ENCODE data around the gene ZNF213. TPM values are rescaled to one million over a fixed set of nuclear protein-coding genes. Genes with fewer than 3 reads are reported as not detected.

The ZNF213 gene
- total and polyA plus RNA-seq, 4 donors: 7.8 to 13.1 (median 11.5) TPM

DNA sequence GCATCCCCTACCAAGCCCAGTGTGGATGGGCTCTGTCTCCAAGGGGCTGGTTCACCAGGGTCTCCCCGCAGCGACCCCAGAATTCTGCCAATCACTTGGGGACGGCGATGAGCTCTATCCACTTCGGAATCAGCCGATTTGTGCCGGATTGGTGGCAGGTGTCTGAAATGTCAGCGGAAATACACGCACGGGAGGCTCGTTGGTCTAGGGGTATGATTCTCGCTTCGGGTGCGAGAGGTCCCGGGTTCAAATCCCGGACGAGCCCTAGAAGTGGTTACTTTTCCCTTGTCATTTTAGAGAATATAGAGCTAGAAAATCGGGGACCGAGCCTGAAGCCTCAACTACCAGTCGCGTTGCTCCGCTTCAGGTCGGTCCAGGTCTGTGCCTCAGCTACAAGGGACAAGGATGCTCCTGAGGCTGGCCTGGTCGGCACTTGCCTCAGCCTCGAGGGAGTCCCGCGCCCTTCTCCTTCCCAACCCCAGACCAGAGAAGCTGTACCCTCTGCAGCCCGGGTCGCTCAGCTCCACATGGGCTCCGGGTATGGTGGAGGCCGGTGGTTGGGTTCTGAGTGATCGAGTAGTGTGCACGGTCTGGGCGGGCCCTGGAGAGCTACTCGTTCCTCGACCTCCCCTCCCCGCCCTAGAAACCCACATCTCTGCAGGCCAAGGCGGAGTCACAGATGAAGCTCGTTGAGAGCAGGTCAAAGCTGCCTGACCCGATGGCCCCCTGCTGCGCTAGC is 37.2 kb downstream of the ZNF213 start:
- Histone ChIP-seq H3K27ac (ENCODE audit: low read depth in 1 of 2, low read length in 1 of 2) (no peak overlapping the region), H3K4me1 (ENCODE audit: control insufficient read depth in 5 of 5, insufficient read depth in 5 of 5, low read length in 5 of 5) (peaks cover 0 to 6% (median 0%) of the 10 kb centered on the region in 5 donors), H3K27me3 (ENCODE audit: control insufficient read depth in 3 of 3, insufficient read depth in 3 of 3, low read length in 2 of 3) (peaks cover 0 to 89% (median 86%) of the 10 kb centered on the region in 3 donors), H3K9me3 (ENCODE audit: control insufficient read depth in 4 of 4, insufficient read depth in 3 of 4, low read length in 3 of 4) (peaks cover 0 to 4% (median 0%) of the 10 kb centered on the region in 4 donors), H3K9ac (ENCODE audit: insufficient read depth in 1 of 2, low read length in 2 of 2) (no peak overlapping the region), H3K4me3 (no peak overlapping the region), H3K36me3 (ENCODE audit: control insufficient read depth in 4 of 4, insufficient read depth in 4 of 4, low read length in 4 of 4) (no peaks in the 10 kb centered on the region)
- TF ChIP-seq, protein P1, sequence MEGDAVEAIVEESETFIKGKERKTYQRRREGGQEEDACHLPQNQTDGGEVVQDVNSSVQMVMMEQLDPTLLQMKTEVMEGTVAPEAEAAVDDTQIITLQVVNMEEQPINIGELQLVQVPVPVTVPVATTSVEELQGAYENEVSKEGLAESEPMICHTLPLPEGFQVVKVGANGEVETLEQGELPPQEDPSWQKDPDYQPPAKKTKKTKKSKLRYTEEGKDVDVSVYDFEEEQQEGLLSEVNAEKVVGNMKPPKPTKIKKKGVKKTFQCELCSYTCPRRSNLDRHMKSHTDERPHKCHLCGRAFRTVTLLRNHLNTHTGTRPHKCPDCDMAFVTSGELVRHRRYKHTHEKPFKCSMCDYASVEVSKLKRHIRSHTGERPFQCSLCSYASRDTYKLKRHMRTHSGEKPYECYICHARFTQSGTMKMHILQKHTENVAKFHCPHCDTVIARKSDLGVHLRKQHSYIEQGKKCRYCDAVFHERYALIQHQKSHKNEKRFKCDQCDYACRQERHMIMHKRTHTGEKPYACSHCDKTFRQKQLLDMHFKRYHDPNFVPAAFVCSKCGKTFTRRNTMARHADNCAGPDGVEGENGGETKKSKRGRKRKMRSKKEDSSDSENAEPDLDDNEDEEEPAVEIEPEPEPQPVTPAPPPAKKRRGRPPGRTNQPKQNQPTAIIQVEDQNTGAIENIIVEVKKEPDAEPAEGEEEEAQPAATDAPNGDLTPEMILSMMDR (IDR thresholded peaks at IDR 0.05; ENCODE audit: control extremely low read depth, extremely low read depth): no peak
- no peak for ATAC-seq (ENCODE audit: insufficient read depth, low FRiP score)
- DNase-seq: no peak
- 8 to 9% methylated on average over 41 of the region's 41 CpGs for WGBS, 2 donors

DNA sequence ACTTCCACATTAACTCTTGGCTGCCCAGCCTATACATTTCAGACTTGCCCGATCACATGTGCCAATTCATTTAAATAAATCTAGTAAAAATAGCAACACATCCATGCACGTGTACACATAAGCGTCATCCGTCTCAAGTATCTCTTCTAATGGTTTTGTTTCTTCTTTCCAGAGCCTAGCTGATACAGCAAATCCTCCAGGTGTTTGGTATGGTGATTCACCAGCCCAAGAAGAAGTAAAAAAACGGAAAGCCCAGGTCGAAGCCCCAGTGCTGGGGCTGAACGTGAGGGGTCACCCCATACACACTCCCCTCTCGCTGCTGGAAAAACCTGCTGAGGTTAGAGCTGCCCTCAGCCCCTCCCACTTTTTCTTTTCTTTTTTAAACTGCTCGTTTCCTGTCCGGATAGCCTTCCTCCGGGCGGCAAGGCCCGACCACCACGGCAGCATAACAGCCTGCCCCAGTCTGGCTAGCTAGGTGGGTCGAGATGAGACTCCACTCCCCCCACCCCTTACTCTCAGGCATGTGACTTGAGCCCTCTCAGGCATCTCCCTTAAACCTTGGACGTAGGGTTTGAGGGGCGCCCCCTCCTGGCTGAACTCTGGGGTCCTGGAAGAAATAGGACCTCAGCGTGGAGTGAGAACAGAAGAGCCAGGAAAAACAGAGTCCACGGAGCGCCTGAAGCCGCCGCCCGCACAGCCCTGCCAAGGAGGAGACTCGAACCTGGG is 39.2 kb downstream of the ZNF213 start:
- DNase-seq (peak in 1 of 3 donors; percentile 28), ATAC-seq (ENCODE audit: insufficient read depth, low FRiP score) (no peak)
- no peak overlapping the region for H3K4me3 ChIP-seq
- 5% methylated on average over 24 of the region's 24 CpGs for WGBS, 2 donors
- H3K36me3 ChIP-seq (ENCODE audit: control insufficient read depth in 4 of 4, insufficient read depth in 4 of 4, low read length in 4 of 4): no peaks in the 10 kb centered on the region
- TF ChIP-seq, protein P1 (IDR thresholded peaks at IDR 0.05; ENCODE audit: control extremely low read depth, extremely low read depth): no peak
- peaks cover 0 to 92% (median 86%) of the 10 kb centered on the region in 3 donors for H3K27me3 ChIP-seq (ENCODE audit: control insufficient read depth in 3 of 3, insufficient read depth in 3 of 3, low read length in 2 of 3)
- H3K4me1 ChIP-seq (ENCODE audit: control insufficient read depth in 5 of 5, insufficient read depth in 5 of 5, low read length in 5 of 5): peaks cover 0 to 6% (median 0%) of the 10 kb centered on the region in 5 donors
- H3K9me3 ChIP-seq (ENCODE audit: control insufficient read depth in 4 of 4, insufficient read depth in 3 of 4, low read length in 3 of 4): peaks cover 0 to 4% (median 0%) of the 10 kb centered on the region in 4 donors
- H3K9ac ChIP-seq (ENCODE audit: insufficient read depth in 1 of 2, low read length in 2 of 2): no peak overlapping the region
- H3K27ac ChIP-seq (ENCODE audit: low read depth in 1 of 2, low read length in 1 of 2): no peak overlapping the region

GRCh38 chr16:3174618-3175148 is 39.9 kb downstream of the ZNF213 start:
- 17 to 19% methylated on average over 28 of the region's 28 CpGs for WGBS, 2 donors
- H3K36me3 ChIP-seq (ENCODE audit: control insufficient read depth in 4 of 4, insufficient read depth in 4 of 4, low read length in 4 of 4): no peaks in the 10 kb centered on the region
- H3K27me3 ChIP-seq (ENCODE audit: control insufficient read depth in 3 of 3, insufficient read depth in 3 of 3, low read length in 2 of 3): peaks cover 0 to 92% (median 85%) of the 10 kb centered on the region in 3 donors
- H3K4me3 ChIP-seq: no peak overlapping the region
- H3K27ac ChIP-seq (ENCODE audit: low read depth in 1 of 2, low read length in 1 of 2): no peak overlapping the region
- H3K9ac ChIP-seq (ENCODE audit: insufficient read depth in 1 of 2, low read length in 2 of 2): no peak overlapping the region
- ATAC-seq (ENCODE audit: insufficient read depth, low FRiP score) (no peak), DNase-seq (no peak)
- peaks cover 0 to 6% (median 0%) of the 10 kb centered on the region in 5 donors for H3K4me1 ChIP-seq (ENCODE audit: control insufficient read depth in 5 of 5, insufficient read depth in 5 of 5, low read length in 5 of 5)
- H3K9me3 ChIP-seq (ENCODE audit: control insufficient read depth in 4 of 4, insufficient read depth in 3 of 4, low read length in 3 of 4): peaks cover 0 to 4% (median 0%) of the 10 kb centered on the region in 4 donors
- TF ChIP-seq, protein P1 (IDR thresholded peaks at IDR 0.05; ENCODE audit: control extremely low read depth, extremely low read depth): no peak
